ENCODE data around the gene UBE2G1. TPM values are rescaled to one million over a fixed set of nuclear protein-coding genes. Genes with fewer than 3 reads are reported as not detected.

UBE2G1 gene
- total and polyA plus RNA-seq, 9 of the 15 experiments (the other 6 are each of a cell fraction or from before 2014, with no cell fraction given) = 10.1 to 65.9 (median 29.7) TPM

DNA sequence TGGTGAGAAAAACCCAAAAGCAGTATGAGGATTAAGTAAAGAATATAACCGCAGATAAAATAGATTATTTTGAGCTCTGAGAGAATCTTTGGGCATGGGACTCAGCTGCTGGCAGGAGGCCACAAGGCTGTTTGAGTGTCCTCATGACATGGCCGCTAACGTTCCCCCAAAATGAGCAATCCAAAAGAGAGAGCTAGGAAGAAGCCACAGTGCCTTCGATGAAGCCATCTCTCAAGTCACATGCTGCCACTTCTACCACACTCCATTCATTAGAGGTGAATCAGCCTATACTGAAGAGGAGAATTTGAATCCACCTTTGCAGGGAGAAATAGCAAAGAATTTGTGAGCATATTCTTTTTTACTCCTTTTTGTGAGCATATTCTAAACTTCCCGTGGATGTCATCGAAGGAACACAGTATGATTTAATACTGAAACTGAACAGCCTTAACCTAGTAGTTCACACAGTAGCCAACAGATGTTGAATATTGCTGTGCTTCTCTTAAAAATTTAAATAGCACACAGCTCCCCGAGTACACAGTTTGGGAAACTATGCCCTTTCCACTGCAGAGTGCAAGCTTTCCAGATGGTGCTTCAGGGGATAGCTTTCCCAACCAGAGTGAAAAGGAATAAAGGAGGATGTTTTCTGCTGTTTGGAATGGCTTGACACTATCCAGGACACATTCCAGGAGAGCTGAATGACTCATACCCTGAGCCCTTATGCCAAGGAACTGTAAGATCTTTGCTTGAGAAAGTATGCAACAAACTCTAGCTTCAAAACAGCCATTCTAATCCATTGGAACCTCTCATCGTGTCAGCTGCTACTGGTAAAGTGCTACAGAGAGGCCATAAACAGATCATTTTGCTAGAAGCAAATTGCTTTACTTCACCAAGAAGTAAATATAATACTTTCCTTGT, 136.6 kb downstream of the UBE2G1 start (continued):
- TF ChIP-seq TAF9B (IDR thresholded peaks at IDR 0.05; ENCODE audit: partially characterized antibody) (no peak), ZNF41 (CRISPR knock-in tag; conservative IDR thresholded peaks at IDR 0.05) (no peak), ZKSCAN3 (CRISPR knock-in tag; IDR thresholded peaks at IDR 0.05) (no peak)

DNA sequence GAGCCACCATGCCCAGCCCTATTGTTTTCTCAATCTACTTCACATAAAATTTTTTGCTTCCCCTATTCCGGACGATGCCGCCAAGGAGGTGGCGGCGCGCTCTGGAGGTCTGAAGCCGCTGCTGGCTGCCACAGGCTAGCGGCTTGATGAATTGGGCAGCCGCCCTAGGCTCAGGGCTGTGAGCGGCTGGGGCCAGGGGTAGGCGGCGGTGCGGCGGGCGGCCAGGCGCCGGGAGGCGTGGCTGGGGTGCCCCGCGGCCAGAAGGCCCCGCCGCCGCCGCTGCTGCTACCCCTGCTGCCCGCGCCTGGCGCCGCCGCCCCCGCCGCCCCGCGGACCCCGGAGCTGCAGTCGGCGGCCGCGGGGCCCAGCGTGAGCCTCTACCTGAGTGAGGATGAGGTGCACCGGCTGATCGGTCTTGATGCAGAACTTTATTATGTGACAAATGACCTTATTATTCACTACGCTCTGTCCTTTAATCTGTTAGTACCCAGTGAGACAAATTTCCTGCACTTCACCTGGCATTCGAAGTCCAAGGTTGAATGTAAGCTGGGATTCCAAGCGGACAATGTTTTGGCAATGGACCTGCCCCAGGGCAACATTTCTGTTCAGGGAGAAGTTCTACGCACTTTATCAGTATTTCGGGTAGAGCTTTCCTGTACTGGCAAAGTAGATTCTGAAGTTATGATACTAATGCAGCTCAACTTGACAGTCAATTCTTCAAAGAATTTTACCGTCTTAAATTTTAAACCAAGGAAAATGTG, 144.4 kb downstream of the UBE2G1 start:
- 95% methylated on average over 9 of the region's 47 CpGs for WGBS (ENCODE audit: insufficient coverage, low coverage, missing lambda C conversion rate)
- Histone ChIP-seq H3K4me3 (no peak overlapping the region), H3K4me1 (replicated peaks in 1 of 2; ENCODE audit: control insufficient read depth in 2 of 2, insufficient read depth in 2 of 2, low read length in 2 of 2) (no peaks in the 10 kb centered on the region), H3K9ac (ENCODE audit: insufficient read depth in 1 of 2, low read depth in 2 of 2, low read length in 2 of 2) (no peak overlapping the region), H4K20me1 (replicated peaks; ENCODE audit: control insufficient read depth, insufficient read depth, low read length) (no peaks in the 10 kb centered on the region), H2AFZ (ENCODE audit: low read depth, low read length) (no peak overlapping the region), H3K79me2 (ENCODE audit: control insufficient read depth, insufficient read depth, low read length) (no peaks in the 10 kb centered on the region), H3K27ac (ENCODE audit: extremely low read depth, low read depth, low read length) (no peak overlapping the region), H3K9me3 (replicated peaks; ENCODE audit: control insufficient read depth, insufficient read depth, low read depth, low read length) (no peaks in the 10 kb centered on the region), H3K36me3 (ENCODE audit: control insufficient read depth, insufficient read depth, low read length) (peaks cover 24% of the 10 kb centered on the region; the same call in 1 of the 3 replicates), H3K27me3 (ENCODE audit: control insufficient read depth in 2 of 2, insufficient read depth in 2 of 2, low read length in 2 of 2) (no peaks in the 10 kb centered on the region), H3K4me2 (ENCODE audit: insufficient read depth, low read length) (no peak overlapping the region), H3K9me1 (ENCODE audit: control insufficient read depth, insufficient read depth, low read length) (no peaks in the 10 kb centered on the region)
- intact Hi-C loops (cut with micrococcal nuclease) (no loop called here), in situ Hi-C loops (cut with MboI) (no loop called here)
- ATAC-seq (no peak), FAIRE-seq (no peak), DNase-seq (ENCODE audit: extremely low read depth in 1 of 4, low spot score in 3 of 4) (no peak)
- ChIA-PET POLR2A (no interaction called here), CTCF (ENCODE audit: low intra/inter-chr PET ratio) (no interaction called here)
- BruUV-seq (replicated peaks) = no TSS peak
- TF ChIP-seq ZKSCAN8 (CRISPR knock-in tag; IDR thresholded peaks at IDR 0.05) = no peak
- no peak for TF ChIP-seq NCOA4 (IDR thresholded peaks at IDR 0.05; ENCODE audit: partially characterized antibody)
- no peak for TF ChIP-seq NFIC (IDR thresholded peaks at IDR 0.05)
- no peak for TF ChIP-seq NFRKB (IDR thresholded peaks at IDR 0.05; ENCODE audit: low read depth)
- TF ChIP-seq, protein P1, sequence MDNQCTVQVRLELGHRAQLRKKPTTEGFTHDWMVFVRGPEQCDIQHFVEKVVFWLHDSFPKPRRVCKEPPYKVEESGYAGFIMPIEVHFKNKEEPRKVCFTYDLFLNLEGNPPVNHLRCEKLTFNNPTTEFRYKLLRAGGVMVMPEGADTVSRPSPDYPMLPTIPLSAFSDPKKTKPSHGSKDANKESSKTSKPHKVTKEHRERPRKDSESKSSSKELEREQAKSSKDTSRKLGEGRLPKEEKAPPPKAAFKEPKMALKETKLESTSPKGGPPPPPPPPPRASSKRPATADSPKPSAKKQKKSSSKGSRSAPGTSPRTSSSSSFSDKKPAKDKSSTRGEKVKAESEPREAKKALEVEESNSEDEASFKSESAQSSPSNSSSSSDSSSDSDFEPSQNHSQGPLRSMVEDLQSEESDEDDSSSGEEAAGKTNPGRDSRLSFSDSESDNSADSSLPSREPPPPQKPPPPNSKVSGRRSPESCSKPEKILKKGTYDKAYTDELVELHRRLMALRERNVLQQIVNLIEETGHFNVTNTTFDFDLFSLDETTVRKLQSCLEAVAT (IDR thresholded peaks at IDR 0.05) = no peak
- TF ChIP-seq, protein P2, sequence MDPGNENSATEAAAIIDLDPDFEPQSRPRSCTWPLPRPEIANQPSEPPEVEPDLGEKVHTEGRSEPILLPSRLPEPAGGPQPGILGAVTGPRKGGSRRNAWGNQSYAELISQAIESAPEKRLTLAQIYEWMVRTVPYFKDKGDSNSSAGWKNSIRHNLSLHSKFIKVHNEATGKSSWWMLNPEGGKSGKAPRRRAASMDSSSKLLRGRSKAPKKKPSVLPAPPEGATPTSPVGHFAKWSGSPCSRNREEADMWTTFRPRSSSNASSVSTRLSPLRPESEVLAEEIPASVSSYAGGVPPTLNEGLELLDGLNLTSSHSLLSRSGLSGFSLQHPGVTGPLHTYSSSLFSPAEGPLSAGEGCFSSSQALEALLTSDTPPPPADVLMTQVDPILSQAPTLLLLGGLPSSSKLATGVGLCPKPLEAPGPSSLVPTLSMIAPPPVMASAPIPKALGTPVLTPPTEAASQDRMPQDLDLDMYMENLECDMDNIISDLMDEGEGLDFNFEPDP (CRISPR knock-in tag; IDR thresholded peaks at IDR 0.05) = no peak
- no peak for TF ChIP-seq NCOR1 (IDR thresholded peaks at IDR 0.05)
- TF ChIP-seq STAG1 (CRISPR knock-in tag; IDR thresholded peaks at IDR 0.05; ENCODE audit: borderline replicate concordance) = no peak
- no peak for TF ChIP-seq ADNP (tag; IDR thresholded peaks at IDR 0.05)
- TF ChIP-seq, protein P3, sequence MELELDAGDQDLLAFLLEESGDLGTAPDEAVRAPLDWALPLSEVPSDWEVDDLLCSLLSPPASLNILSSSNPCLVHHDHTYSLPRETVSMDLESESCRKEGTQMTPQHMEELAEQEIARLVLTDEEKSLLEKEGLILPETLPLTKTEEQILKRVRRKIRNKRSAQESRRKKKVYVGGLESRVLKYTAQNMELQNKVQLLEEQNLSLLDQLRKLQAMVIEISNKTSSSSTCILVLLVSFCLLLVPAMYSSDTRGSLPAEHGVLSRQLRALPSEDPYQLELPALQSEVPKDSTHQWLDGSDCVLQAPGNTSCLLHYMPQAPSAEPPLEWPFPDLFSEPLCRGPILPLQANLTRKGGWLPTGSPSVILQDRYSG (tag; conservative IDR thresholded peaks at IDR 0.05; ENCODE audit: low read depth) = no peak
- no peak for TF ChIP-seq PYGO2 (tag; IDR thresholded peaks at IDR 0.05)
- TF ChIP-seq POLR3A (IDR thresholded peaks at IDR 0.05; ENCODE audit: borderline replicate concordance, extremely low read depth, insufficient read depth, insufficient read length) = no peak

All from K562 (cell line).